HG03575 (cell line): ENCODE measurements around the gene NPNT.

Source experiments
- ATAC-seq: cut with Tn5 transposase; IDR thresholded peaks from one replicate; pipeline ENCODE4 v1.9.1; 2021; ENCODE audit not compliant: unreplicated experiment, insufficient number of reproducible peaks, low FRiP score; ENCODE audit errors: extremely low read depth

NPNT gene

DNA sequence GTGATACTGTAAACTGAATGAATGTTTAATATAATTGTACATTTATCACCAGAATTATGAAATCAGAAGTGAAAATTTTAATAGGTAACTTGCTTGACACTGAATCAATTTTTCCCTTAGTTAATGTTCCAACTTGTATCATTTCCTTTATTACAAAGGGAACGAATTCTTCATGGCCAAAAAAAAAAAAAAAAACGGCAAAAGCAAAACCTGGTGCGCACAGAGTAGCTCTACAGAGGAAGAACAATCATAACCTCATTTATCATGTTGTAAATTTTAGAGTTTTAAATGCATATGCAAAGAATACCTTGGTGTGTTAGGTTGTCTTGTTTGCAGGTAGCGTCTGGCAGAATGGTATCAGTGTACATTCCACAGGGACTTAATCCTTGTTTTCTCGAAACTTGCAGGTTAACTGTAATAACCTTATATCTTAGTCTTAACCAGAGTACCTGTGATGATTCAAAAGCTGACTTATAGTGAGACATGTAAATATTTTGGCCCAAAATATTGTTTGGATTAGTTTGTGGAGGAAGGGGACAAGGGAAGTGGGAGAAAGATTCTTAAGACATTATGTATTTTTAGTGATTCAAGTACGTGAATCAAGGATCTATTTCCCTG lies 70.0 kb downstream of the NPNT start:
- ATAC-seq = no peak

DNA sequence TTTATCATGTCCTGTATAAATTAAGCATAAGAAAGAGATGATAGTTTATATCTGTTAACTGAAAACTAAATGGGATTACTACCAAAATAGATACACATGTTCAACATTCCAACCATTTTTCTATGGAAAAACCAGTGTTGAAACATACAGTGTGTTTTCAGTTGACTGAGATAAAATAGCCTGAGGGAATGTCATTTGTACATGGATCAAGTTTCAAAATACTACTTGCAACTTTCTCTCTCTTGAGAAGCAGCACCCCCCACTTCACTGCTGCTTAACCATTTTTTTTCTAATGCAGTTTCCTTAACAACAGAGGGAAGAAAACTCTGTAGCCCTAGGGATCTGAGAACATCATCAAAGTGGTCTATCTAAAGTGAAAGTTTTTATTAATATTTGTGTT lies 70.8 kb downstream of the NPNT start:
- ATAC-seq = no peak

DNA sequence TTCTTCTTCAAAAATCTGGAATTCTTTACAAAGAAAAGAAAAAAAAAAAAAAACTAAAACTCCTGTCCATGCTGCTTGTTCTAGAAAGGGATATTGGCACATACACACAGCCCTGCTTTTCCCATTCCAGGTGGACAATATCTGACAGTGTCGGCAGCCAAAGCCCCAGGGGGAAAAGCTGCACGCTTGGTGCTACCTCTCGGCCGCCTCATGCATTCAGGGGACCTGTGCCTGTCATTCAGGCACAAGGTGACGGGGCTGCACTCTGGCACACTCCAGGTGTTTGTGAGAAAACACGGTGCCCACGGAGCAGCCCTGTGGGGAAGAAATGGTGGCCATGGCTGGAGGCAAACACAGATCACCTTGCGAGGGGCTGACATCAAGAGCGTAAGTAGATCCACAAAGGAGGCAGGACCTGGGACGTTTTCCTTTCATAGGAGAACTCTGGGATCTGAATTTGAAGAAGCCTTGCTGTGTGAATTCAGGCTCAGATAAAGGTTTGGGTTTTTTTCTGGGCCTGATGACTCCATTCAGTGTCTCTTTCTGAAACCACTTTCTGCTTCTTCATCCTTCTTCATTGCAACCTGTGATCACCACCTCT lies 71.9 kb downstream of the NPNT start:
- no peak for ATAC-seq

DNA sequence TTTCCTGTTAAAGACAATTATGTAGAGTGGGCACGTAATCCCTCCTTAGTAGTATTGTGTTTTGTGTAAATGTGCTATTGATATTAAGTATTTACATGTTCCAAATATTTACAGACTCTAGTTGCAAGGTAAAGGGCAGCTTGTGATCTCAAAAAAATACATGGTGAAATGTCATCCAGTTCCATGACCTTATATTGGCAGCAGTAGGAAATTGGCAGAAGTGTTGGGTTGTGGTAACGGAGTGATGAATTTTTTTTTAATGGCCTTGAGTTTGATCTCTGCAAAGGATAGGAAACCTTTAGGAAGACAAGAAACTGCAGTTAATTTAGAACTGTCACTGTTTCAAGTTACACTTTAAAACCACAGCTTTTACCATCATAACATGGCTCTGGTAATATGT lies 74.3 kb downstream of the NPNT start:
- ATAC-seq = no peak

DNA sequence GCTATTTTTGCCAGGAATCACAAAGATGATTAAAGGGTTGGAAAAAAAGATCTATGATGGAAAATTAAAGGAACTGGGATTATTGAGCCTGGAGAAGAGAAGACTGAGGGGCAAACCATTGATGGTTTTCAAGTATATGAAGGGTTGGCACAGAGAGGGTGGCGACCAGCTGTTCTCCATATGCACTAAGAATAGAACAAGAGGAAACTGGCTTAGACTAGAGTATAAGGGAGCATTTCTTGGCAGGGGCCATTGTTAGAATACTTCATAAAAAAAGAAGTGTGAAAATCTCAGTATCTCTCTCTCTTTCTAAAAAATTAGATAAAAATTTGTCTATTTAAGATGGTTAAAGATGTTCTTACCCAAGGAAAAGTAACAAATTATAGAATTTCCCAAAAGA lies 75.1 kb downstream of the NPNT start:
- ATAC-seq = no peak

DNA sequence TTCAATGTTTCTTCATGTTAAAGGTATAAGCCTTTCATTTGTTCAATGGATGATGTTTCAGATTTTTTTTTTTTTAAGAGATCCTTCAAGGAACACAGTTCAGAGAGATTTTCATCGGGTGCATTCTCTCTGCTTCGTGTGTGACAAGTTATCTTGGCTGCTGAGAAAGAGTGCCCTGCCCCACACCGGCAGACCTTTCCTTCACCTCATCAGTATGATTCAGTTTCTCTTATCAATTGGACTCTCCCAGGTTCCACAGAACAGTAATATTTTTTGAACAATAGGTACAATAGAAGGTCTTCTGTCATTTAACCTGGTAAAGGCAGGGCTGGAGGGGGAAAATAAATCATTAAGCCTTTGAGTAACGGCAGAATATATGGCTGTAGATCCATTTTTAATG lies 75.8 kb downstream of the NPNT start:
- ATAC-seq = no peak

DNA sequence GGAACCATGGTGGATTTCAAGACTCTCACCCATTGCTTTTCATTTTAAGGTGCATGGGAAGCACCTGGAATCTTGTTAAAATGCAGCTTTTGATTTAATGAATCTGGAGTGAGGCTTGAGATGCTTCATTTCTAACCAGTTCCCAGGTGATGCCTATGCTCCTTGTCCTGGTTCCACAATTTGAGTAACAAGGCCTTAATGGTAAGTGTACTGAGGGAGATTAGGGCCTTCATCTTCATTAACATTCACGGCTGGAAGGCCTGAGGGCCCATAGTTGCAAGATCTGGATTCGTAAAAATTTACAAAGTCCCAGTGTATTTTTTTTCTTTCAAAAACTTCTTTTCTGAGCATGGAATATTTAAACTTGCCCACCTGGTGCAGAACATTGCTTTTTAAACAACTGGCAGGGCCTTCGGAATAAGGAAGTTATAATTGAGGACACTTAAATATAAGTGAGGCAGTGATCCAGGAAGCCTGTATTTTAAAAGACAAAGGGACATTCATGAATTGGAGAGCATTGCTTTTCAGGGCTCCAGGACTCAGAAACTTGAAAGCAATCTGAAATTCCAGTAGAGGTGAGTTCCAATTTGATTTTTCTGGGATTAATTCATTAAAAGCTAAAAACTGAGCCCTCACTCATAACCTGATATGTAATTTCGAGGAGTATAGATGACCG lies 77.8 kb downstream of the NPNT start:
- no peak for ATAC-seq

DNA sequence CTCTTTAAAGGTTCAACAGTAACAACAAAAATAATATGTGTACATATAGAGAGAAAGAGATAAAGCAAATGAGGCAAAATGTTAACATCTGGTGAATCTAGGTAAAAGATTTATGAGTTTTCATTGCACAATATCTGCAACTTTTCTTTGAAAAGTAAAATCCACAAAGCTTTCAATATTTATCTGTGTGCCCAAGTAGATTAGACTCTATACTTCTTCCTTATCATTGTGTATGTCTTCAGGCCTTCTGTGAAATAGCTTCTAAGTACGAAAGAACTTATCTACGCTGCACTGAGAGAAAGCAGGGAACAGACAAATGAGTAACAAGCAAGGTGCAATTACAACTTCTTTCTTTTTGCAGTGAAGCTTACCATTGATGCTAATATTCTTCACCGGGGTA lies 81.6 kb downstream of the NPNT start:
- ATAC-seq = no peak

DNA sequence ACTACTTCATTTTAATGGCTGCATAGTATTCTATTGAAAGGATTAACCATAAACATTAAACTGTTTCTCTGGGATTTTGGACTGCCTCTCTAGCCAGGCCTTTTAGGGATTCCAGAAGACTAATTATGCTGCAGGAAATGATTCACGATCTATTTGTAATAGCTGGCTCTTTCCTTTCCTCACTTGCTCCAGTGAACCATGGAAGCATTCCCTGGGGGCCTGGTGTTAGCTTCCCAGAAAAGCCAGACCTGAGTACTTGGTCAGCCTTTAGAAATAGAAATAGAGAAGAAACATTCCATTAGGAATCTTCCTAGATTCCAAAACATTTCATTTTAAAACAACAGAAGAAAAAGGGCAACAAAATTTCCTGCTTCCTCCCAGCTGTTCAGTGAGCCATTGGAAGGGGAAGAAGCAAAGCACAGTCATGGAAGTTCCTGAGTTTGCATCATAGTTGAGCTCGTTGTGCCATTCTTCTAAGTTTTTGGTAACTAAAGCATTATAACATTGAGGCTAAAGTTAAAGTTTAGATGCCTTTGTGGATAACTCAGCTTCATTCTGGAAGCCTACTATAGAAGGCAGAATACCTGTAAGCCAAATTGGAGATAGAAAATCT lies 83.5 kb downstream of the NPNT start:
- ATAC-seq = no peak

DNA sequence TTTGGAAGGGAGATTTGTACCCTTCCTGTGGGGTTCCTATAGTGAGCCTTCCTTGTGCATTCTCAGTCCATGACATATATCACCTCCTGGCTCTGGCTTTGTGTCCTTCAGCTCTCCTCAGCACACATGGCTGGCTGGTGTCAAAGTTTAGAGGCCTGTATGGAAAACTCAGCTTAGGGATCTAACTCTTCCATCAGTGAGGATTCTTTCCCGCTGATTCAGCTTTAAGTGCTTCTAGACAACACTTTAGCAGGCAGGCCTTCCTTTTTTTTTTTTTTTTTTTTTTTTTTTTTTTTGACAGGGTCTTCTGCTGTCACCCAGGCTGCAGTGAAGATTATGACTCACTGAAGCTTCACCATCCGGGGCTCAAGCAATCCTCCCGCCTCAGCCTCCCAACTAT lies 84.2 kb downstream of the NPNT start:
- no peak for ATAC-seq

DNA sequence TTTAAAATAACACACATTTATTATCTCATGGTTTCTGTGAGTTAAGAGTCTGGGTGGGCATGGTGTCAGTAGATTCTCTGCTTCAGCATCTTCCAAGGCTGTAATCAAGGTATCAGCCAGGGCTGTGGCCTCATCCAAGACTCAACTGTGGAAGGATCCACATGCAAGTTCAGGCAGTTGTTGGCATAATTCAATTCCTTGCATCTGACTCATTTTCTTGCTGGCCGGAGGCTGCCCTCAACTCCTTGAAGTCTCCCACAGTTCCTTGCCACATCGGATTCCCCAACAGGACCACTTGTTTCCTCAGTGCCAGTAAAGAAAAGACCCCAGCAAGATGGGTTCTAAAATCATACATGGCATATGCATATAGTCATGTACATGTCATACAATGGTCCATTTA lies 93.4 kb downstream of the NPNT start:
- ATAC-seq = no peak

DNA sequence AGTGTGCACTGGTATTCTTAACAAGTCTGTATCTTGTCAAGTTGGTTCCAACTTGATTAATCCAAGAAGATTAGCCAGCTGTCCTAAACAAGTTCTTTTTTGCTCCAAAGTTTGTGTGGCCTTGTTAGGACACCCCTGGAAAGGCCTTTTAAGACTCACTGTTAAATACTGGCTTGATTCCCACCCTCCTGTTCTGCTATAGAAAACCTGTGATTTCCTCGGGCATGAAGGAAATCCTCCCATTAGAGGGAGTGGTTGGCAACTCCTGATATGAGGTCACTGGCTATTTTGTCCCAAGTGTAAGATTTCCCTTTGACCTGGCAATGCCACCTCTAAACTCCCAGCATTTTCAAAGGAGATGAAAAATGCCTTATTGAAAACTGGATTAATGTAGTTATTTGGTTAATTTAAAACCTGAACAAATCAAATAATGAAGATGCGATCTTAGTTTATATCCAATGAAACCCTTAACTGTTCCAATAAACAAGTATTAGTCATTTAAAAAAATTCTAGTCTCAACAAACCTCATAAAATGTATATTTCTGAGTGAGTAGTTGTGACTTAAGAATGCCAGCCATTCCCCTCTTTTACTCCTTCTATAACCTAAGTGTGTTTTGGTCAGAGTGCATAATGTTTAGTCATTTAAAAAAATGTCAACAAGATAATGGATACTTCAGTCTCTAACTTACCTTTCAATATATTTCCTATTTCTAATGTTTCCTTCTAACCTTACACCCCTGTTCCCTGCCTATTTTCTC lies 94.4 kb downstream of the NPNT start:
- no peak for ATAC-seq

DNA sequence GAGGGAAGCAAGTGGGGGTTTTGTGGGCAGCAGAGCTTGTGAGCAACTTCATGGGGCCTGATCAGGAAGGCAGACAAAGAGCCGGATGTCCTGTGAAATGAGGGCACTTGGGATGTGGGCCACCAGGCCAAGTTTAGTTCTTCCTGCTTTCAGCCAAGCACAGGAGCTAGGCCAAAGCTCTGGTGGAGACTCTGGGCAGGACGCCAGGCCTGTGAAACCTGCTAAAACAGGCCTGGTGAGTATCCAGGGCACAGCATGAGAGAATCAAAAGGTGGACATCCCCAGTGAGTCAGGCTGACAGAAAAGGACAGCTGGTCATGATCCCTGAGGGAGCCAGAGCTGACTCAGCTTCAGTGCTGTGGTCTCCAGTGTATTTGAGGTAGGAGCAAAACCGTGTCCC lies 95.7 kb downstream of the NPNT start:
- no peak for ATAC-seq

DNA sequence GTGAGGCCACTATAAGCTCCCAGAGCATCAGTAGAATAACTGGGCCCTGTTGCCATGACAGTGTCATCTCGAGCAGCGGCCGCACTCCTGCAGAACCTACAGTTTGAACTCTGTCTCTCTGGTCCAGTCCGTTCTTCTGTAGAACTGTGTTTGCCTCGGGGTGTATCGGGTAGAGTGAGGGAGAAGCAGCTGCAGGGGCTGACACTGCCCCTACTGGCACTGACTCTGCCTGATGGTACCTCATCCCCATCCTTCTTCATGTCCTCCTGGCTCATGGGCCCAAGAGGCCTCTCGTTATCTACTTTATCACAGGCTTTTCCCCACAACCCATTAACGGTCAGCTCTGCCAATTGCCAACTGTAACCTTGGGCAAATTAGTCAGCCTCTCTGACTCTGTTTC lies 96.5 kb downstream of the NPNT start:
- ATAC-seq = no peak

DNA sequence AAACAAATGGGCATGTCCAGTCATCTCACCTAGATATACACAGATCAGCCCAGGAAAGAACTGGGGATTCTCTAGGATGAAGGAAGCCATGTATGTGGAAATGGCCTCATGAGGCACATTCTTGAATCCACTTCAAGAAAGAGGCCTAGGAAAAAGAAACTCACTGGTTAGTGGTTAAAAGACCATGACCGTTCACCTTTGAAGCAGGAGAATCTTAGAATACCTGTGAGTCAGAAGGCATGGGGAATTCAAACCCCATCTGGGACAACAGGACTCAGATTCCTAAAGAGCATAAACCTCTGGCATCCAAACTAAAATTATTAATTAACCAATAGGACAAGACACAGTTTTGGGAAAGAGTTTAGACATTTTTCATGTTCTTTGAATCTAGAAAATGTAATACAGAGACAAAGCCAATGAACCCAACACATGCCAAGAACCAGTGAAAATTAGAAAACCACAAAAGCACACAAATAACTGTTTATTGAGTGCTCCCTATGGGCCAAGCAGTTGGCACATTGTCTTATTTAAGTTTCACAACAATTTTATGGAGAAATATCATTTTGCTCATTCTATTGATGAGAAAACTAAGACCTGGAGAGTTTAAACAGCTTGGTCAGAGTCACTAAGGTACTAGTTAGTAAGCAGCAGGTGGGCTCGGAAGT lies 97.5 kb downstream of the NPNT start:
- ATAC-seq = no peak

DNA sequence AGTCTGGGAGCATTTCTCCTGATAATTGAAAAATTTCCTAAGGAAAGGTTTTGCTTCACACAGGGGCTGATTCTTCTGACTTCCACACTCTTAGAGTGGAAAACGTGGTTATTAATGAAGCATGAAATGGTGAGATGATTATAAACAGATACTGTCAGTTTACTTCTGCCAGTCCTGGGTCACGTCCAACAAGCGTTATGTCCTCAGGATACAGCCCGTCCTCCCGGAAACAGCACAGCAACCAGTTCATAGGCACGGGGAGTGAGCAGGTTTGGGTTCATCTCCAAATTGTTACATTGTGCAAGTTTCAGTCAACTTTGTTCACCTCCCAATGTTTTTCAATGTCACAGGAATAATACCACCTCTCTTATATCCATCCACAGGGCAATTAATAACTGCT lies 98.8 kb downstream of the NPNT start:
- ATAC-seq = no peak

DNA sequence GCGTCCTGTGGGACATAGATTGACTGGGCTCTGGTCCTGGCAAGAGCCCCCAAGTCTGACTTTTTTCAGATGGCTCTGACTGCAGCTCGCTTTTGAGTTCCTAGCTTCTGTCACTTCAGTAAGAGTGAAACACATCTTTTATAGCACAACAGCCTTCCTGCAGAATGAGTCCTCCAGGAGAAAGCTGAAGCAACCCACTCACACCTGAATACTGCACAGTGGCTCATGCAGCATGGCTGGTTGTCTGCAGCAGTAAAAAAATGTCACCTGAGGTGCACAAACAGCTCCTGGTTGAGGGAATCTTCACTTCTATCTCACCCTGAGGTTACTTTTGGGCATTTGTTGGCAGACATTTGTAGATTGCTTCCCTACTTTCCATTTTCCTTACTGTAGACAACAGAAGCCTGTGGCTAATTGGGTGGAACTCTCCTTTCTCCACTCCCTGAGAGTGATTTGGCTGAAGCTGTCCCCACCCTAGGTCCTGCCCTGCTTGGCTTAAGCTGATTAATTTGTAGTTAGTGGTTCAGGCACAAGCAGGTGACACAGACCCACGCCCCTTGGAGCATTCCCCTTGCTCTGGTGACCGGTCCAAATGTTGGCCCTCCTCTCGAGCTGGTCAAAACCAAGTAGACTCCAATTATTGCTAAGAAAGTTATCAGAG lies 99.7 kb downstream of the NPNT start:
- no peak for ATAC-seq

DNA sequence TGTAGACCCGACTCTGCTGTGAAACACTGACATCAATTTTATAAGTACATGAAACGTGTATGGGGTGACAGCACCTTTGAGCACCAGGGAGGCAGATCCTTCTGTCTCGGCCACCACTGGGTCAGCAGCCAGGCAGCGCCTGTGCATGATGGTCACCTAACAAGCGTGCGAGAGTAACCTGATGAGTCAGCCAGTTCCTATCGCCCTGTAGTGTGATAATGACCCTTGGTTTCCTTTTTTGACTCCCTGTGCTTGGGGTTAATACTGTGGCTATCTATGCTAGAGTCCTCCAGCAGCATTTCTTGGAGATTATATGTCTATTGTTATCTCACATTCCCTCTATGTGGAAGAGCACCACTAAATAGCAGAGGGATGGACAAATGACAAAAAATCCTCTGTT lies 101.6 kb downstream of the NPNT start:
- ATAC-seq = no peak
